GM19397 (cell line): Measurements from ENCODE around the gene RAB7B.
"Not testable (repeated sequence)": the region's sequence is repeated elsewhere in the genome, so short reads cannot be mapped to it uniquely, and the experiment has no call there.

Experiments used
- ATAC-seq: cut with Tn5 transposase; IDR thresholded peaks from one replicate; pipeline ENCODE4 v1.9.1; 2021; ENCODE audit warnings: mild to moderate bottlenecking, moderate library complexity; ENCODE audit not compliant: unreplicated experiment

Gene RAB7B, protein sequence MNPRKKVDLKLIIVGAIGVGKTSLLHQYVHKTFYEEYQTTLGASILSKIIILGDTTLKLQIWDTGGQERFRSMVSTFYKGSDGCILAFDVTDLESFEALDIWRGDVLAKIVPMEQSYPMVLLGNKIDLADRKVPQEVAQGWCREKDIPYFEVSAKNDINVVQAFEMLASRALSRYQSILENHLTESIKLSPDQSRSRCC

DNA sequence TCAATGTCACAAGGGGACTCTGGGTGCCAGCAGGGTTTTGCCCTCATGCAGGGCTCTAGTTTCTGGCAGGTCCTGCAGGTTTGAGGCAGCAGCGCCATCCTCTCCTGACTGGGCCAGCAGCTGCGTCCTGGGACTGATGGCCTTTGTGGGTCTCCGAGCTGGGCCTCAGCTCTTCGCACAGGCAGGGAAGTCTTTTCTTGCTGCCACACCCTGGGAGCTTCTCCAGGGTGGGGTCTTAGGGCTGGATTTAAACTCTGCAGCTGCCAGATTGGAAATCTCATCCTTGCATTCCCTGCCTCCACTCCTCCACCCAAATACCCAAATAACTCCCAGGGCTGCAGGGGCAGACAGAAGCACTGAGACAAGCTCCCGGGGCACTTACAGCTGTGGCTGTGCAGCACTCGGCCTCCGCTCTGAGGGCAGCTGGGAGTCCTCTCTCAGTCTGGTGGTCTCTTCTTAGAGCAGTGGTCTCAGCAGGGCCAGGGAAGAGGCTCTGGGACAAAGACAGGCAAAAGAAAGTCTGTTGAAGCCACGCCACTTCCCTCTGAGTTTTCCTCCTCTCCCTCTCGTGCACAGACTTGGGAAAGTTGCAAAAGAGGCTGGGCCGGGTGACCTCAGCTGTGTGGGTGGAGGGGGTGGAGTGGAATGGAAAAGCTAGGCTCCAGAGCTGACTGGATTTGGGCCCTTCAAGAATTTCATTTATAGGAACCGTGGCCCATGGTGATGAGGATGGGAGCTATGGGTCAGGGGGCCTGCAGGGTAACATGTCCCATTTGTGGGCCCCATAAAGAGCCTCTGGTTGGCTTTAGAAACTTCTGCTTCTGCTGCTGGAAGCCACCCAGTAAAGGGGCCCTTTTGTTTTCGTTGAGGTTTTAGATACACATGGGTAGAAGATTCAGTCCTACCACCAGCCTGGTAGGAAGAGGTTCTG is at the start of gene RAB7B:
Gene RAB7B, minus strand, starts transcription at position 525 of the 931 bp plus-strand sequence. CDS start 9,260 bp downstream, outside the sequence.
- ATAC-seq: no peak

- not testable (repeated sequence) for ATAC-seq
Observed at GRCh38 chr1:206052231-206052865, 49.2 kb upstream of the RAB7B start.

DNA sequence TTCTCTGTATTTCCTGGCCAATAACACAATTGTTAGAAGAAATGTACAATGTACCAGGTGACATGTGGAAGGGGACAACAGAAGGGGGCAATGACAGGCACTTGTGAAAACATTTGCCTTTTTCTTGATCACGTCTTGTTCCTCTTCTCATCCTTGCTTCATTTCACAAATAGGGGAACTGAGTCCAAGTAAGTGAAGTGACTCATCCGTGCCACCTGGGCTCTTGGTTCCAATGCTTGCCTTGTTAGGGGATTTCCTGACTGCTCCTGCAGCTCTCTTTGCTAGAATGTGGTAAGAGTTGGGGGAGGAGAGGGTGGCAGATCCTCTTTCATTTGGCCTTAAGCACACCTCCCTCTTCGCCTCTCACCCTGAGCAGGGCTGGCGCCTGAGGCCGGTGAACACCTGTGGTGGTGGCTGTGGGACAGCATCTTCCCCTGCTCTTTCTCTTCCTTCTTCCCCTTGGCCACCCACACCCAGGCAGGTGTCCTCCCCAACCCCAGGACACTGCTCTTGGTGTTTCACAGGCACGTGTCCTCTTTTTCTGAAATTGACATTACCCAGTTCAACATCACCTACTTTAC is 47.5 kb upstream of the RAB7B start:
- peak; percentile 82 for ATAC-seq

- no peak for ATAC-seq
Observed at GRCh38 chr1:206049919-206050600, 46.9 kb upstream of the RAB7B start.

- no peak for ATAC-seq
Observed at GRCh38 chr1:206049293-206049692, 46.1 kb upstream of the RAB7B start.

DNA sequence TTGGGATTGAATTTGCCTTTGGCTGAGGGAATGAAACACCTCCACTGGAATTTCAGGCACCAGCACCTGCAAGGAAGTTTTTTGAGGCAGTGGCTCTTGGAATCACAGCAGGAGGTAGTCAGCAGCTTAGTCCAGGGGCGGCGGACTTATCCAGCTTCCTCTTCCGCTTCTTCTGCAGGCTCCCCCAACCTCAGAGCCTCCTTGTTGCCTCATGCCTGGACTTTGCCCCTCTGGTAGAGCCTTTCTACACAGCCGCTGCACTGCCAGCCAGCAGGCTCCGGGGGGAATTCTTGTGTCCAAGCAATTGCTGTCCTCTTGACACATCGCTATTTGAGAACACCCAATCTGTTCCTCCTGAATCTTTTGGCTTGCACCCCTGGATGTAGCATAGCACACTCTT is 45.4 kb upstream of the RAB7B start:
- no peak for ATAC-seq

DNA sequence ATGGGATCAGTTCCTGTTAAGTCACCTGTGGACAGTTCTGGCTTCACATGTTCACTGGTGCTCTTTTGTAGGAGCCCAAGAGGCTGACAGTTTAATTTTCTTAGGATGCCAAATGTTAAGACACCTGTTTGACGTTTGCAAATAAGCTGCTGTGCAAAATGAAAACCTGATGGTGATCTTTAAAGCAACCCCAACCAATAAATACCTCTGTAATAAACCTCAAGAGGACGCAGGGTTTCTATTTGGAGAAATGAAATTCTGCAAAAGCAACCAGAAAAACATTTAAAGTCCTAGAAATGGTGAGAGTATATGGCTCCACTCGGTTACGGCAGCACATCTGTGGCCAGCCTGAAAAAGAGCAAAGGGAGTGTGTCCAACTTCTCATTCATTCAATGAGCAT is 44.1 kb upstream of the RAB7B start:
- no peak for ATAC-seq

GRCh38 chr1:206041640-206042039 is 38.4 kb upstream of the RAB7B start:
- peak; percentile 63 for ATAC-seq

DNA sequence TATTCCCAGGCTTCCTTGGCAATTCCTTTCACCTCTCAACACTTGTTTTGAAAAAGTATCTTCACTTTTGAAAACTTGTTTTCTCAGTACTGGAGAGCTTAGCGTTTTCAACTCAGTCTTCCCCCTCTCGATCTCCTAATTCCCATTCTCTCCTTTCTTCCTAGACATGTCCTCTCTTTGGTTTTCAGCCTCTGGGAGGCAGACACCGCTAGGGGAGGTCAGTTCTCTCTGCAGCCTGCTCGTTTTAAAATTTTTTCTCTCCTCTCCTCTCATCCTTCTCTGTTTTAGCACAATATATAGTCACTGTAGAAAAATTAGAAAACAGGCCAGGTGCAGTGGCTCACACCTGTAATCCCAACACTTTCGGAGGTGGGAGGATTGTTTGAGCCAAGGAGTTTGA is 37.1 kb upstream of the RAB7B start:
- no peak for ATAC-seq

- no peak for ATAC-seq
Observed at GRCh38 chr1:206039046-206039973, 36.1 kb upstream of the RAB7B start.

DNA sequence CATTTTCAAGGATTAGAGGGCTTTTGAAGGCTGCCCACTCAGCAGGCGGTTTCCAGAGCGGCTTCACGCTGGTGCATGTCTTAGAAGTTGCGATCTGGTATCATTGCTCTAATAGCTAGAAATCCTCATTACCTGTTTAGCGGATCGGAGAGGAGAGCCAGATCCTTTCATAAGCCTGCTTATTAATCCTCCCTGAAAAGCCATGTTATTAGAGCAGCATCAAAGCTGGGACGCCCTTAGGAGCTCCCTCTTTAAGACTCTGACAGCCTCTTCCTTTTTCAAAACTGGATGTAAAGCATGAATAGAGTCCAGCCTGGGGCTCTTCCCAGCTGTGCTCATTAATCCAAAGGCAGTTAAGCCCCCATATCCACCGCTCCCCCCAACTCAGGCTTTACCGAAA is 34.4 kb upstream of the RAB7B start:
- no peak for ATAC-seq

DNA sequence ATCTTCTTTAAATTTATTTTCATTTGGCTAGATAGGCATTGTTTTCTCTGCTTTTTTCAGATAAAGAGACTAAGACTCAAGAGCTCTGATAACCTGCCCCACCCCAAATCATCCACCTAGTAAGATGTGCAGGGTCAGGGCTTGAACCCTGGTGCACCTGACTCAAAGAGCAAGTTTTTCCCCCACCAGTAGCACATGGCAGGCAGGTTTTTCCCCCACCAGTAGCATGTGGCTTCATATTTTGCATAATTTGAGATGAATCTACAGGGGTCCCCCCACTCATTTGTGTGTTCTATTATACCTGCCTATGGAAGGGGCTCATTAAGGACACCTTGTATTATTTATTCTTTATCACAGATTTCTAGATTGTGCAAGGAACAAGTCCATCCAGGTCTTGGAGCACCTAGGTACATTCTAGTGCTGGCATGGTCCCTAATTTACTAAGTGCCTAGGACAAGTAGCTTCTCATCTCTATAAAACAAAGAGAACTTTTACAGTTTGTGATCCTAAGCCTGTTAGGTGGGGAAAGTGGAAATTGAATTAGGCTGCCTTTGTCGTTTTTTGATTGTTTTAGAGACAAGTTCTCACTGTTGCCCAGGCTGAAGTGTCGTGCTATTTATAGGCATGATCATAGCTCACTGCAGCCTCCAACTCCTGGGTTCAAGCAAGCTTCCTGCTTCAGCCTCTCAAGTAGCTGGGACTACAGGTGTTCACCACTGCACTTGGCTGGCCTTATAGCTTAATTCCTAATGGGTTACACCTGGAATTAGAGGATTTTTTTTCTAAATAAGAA is 33.7 kb upstream of the RAB7B start:
- no peak for ATAC-seq

GRCh38 chr1:206035027-206035426 is 31.8 kb upstream of the RAB7B start:
- ATAC-seq: no peak

GRCh38 chr1:206032380-206033140 is 29.4 kb upstream of the RAB7B start:
- ATAC-seq: no peak

- peak; percentile 66 for ATAC-seq
Observed at GRCh38 chr1:206030714-206031113, 27.5 kb upstream of the RAB7B start.

DNA sequence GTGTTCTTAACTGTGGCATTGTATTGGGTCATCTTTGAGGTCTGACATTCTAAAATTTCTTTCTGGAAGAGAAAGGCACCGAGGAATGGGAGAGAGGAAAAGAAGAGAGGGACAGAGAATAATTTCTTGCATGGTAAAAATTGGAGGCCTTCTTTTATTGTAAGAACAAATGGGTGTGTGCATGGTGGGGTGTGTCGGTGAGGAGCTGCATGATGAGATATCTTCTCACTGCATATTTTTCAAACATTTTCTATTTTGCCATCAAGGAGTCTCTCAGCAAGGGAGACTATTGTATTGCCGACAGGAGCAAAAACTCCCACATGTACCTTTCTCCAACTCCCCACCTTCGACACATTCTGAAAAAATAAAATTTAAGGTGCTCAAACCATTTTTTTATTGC is 27.0 kb upstream of the RAB7B start:
- ATAC-seq: no peak

- no peak for ATAC-seq
Observed at GRCh38 chr1:206029484-206029883, 26.3 kb upstream of the RAB7B start.

DNA sequence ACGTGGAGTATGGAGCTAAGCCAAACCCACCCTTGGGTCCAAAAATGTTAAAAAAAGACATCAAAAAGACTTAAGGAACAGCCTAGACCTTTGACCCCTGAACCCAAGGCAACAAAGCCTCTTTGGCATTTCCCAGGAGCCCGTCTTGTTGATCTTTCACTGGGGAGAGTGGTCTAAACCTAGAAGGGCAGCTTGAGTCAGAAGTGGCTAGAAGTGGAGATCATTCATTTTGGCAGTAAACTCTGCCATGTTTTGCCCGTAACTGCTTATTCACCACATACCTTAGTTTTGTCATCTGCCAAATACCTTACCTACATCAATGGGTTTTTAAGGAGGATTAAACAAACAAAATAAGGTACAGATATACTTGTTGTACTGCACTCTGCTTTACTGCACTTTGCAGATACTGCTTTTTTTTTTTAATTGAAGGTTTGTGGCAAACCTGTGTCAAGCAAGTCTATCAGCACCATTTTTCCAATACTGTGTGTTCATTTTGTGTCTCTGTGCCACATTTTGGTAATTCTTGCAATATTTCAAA is 22.2 kb upstream of the RAB7B start:
- no peak for ATAC-seq
